Panc1 (cell line): ENCODE results near the gene SULT1E1. TPM values are rescaled to one million over a fixed set of nuclear protein-coding genes. Genes with fewer than 3 reads are reported as not detected.

Experiments used
- ATAC-seq: fragments of 200-7000 bp; cut with Tn5 transposase; 2 replicates; pipeline ENCODE4 v1.9.1; 2020; ENCODE audit warnings: mild to moderate bottlenecking, moderate library complexity
- BruUV-seq: library from RNA; stranded (reverse); fragments of 400-500 nt; replicated peaks from 2 replicates; lab custom pipeline; 2021; lab: Mats Ljungman, UMichigan
- CTCF ChIA-PET: fragments of 300-600 bp; sonication (Branson Sonifier 250); formaldehyde crosslinking; loops from one replicate; lab custom pipeline; 2022; ENCODE audit warnings: antibody characterized with exemption; lab: Charles Lee
- POLR2A ChIA-PET: fragments of 300-600 bp; sonication (Branson Sonifier 250); formaldehyde crosslinking; loops from one replicate; lab custom pipeline; 2022; ENCODE audit warnings: antibody characterized with exemption; lab: Charles Lee
- DNase-seq: peaks from one replicate; pipeline ENCODE4 v3.0.0-alpha.2; 2010; ENCODE audit warnings: low read depth, low spot score
- H3K27ac ChIP-seq: 2 replicates; pipeline ENCODE4 v1.5.1; 2011; ENCODE audit warnings: mild to moderate bottlenecking, low read length, inconsistent platforms
- H3K27me3 ChIP-seq: fragments of 200-500 bp; sonication (Bioruptor generic); 2 replicates; pipeline ENCODE4 v1.6.0; 2014; ENCODE audit warnings: low read length, inconsistent platforms; ENCODE audit not compliant: control insufficient read depth, insufficient read depth
- H3K36me3 ChIP-seq: fragments of 200-500 bp; sonication (Bioruptor generic); 2 replicates; pipeline ENCODE4 v1.5.1; 2014; ENCODE audit warnings: inconsistent platforms, mild to moderate bottlenecking, low read length, moderate library complexity; ENCODE audit not compliant: control insufficient read depth, insufficient read depth
- H3K4me1 ChIP-seq: 2 replicates; pipeline ENCODE4 v1.5.1; 2011; ENCODE audit warnings: inconsistent platforms, mild to moderate bottlenecking, low read length, moderate library complexity; ENCODE audit not compliant: control insufficient read depth, insufficient read depth
- H3K4me3 ChIP-seq, 2 experiments: 2 replicates each; pipeline ENCODE4 v1.5.1; 2011 to 2012; ENCODE audit warnings: low read depth in 2 of 2, low read length in 2 of 2, mild to moderate bottlenecking in 2 of 2, inconsistent platforms in 1 of 2, moderate library complexity in 1 of 2
- H3K9me3 ChIP-seq: fragments of 200-500 bp; sonication (Bioruptor generic); 2 replicates; pipeline ENCODE4 v1.5.1; 2014; ENCODE audit warnings: low read depth, mild to moderate bottlenecking, inconsistent platforms, low read length, moderate library complexity; ENCODE audit not compliant: control insufficient read depth, insufficient read depth
- CTCF ChIP-seq: fragments of 450-650 bp; IDR thresholded peaks from 2 replicates; pipeline ENCODE4 v1.5.1; 2017; ENCODE audit warnings: mild to moderate bottlenecking
- POLR2AphosphoS5 ChIP-seq: IDR thresholded peaks from 2 replicates; pipeline ENCODE4 v1.6.1; 2012; ENCODE audit warnings: mild to moderate bottlenecking, low read depth, low read length, moderate library complexity
- REST ChIP-seq, 2 experiments: IDR thresholded peaks; 2 replicates each; pipeline ENCODE4 v1.6.1; 2011 to 2012; ENCODE audit warnings: low read depth in 2 of 2, control low read depth in 1 of 2, low read length in 1 of 2, mild to moderate bottlenecking in 1 of 2, moderate library complexity in 1 of 2; ENCODE audit not compliant: insufficient read depth in 1 of 2
- SIN3A ChIP-seq: IDR thresholded peaks from 2 replicates; pipeline ENCODE4 v1.6.1; 2012; ENCODE audit warnings: low read depth, mild to moderate bottlenecking, low read length, moderate library complexity, borderline replicate concordance; ENCODE audit not compliant: insufficient read depth
- TCF7L2 ChIP-seq: IDR thresholded peaks from 2 replicates; pipeline ENCODE4 v1.6.1; 2011; ENCODE audit warnings: mild to moderate bottlenecking, low read depth, low read length, inconsistent platforms
- in situ Hi-C: cut with HindIII; loops from 2 replicates; pipeline ENCODE4 v1.10.0; 2016; ENCODE audit warnings: low sequenced_read_pairs, low pct_unique_long_range_greater_than_20kb
- intact Hi-C: fragments of 100-400 bp; cut with micrococcal nuclease; formaldehyde crosslinking; loops from one replicate; pipeline ENCODE4 v1.10.0; 2022; ENCODE audit not compliant: unreplicated experiment
- total RNA-seq: library from RNA; stranded (reverse); gene quantifications from one replicate; pipeline ENCODE4 v1.2.1, GENCODE V29; 2021; ENCODE audit not compliant: unreplicated experiment

SULT1E1 gene
- total RNA-seq, 1 experiment from 2014 or later: not detected

GRCh38 chr4:69833251-69833650 lies 26.7 kb downstream of the SULT1E1 start:
- intact Hi-C loops: no loop called here
- Histone ChIP-seq H3K4me3 (no peak overlapping the region), H3K27ac (no peak overlapping the region), H3K36me3 (no peaks in the 10 kb centered on the region), H3K9me3 (no peaks in the 10 kb centered on the region), H3K27me3 (no peaks in the 10 kb centered on the region), H3K4me1 (no peaks in the 10 kb centered on the region)
- DNase-seq (no peak), ATAC-seq (no peak)
- CTCF ChIA-PET: no interaction called here
- in situ Hi-C loops: no loop called here
- POLR2A ChIA-PET: no interaction called here
- TF ChIP-seq SIN3A: no peak
- no peak for TF ChIP-seq REST (IDR thresholded peaks at IDR 0.05; ENCODE audit: insufficient read depth in 1 of 2, low read depth in 2 of 2, low read length in 1 of 2)
- no peak for TF ChIP-seq POLR2AphosphoS5
- TF ChIP-seq TCF7L2: no peak
- no peak for TF ChIP-seq CTCF
- no TSS peak for BruUV-seq

GRCh38 chr4:69832326-69833030 lies 27.5 kb downstream of the SULT1E1 start:
- in situ Hi-C loops: no loop called here
- H3K9me3 ChIP-seq: no peaks in the 10 kb centered on the region
- DNase-seq (no peak), ATAC-seq (no peak)
- ChIA-PET POLR2A (no interaction called here), CTCF (no interaction called here)
- intact Hi-C loops: no loop called here
- no peak overlapping the region for H3K4me3 ChIP-seq
- H3K27ac ChIP-seq: no peak overlapping the region
- H3K36me3 ChIP-seq: no peaks in the 10 kb centered on the region
- no TSS peak for BruUV-seq
- H3K27me3 ChIP-seq: no peaks in the 10 kb centered on the region
- no peaks in the 10 kb centered on the region for H3K4me1 ChIP-seq
- TF ChIP-seq REST (IDR thresholded peaks at IDR 0.05; ENCODE audit: insufficient read depth in 1 of 2, low read depth in 2 of 2, low read length in 1 of 2) (no peak), TCF7L2 (no peak), SIN3A (no peak), CTCF (no peak), POLR2AphosphoS5 (no peak)
